ENCODE measurements around the gene NPFFR2. TPM values are rescaled to one million over a fixed set of nuclear protein-coding genes. Genes with fewer than 3 reads are reported as not detected.
"Not testable (repeated sequence)": the region's sequence is repeated elsewhere in the genome, so short reads cannot be mapped to it uniquely, and the experiment has no call there.

Gene NPFFR2
- total RNA-seq, 1 donor from 2014 or later: 0.26 TPM

DNA sequence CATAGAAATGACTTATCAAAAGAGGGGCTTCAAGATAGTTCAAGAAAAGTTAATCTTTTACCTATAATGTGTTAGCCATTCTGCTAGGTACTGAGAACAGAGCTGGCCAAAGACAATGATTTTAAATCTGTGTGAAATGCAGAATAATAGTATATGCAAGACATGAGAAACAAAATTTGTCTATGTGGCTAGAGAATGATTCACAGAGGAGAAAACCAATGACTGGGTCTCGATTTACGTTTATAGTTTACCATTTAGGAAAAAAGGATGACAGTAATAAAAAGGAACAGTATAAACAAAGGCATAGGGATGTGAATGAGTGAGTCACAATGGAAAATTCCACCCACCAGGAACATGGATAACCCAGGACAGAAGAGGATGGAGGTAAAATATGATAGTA, 31.9 kb downstream of the NPFFR2 start:
- FAIRE-seq: no peak
- Histone ChIP-seq H3K36me3 (ENCODE audit: control insufficient read depth, insufficient read depth, low read length) (no peaks in the 10 kb centered on the region), H3K27me3 (ENCODE audit: control insufficient read depth, insufficient read depth, low read length) (no peaks in the 10 kb centered on the region), H3K4me3 (ENCODE audit: low read depth, low read length) (no peak overlapping the region)
- DNase-seq (ENCODE audit: low read depth): no peak
- TF ChIP-seq, protein P1, sequence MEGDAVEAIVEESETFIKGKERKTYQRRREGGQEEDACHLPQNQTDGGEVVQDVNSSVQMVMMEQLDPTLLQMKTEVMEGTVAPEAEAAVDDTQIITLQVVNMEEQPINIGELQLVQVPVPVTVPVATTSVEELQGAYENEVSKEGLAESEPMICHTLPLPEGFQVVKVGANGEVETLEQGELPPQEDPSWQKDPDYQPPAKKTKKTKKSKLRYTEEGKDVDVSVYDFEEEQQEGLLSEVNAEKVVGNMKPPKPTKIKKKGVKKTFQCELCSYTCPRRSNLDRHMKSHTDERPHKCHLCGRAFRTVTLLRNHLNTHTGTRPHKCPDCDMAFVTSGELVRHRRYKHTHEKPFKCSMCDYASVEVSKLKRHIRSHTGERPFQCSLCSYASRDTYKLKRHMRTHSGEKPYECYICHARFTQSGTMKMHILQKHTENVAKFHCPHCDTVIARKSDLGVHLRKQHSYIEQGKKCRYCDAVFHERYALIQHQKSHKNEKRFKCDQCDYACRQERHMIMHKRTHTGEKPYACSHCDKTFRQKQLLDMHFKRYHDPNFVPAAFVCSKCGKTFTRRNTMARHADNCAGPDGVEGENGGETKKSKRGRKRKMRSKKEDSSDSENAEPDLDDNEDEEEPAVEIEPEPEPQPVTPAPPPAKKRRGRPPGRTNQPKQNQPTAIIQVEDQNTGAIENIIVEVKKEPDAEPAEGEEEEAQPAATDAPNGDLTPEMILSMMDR (IDR thresholded peaks at IDR 0.05; ENCODE audit: insufficient read depth, low read length, severe bottlenecking): no peak

DNA sequence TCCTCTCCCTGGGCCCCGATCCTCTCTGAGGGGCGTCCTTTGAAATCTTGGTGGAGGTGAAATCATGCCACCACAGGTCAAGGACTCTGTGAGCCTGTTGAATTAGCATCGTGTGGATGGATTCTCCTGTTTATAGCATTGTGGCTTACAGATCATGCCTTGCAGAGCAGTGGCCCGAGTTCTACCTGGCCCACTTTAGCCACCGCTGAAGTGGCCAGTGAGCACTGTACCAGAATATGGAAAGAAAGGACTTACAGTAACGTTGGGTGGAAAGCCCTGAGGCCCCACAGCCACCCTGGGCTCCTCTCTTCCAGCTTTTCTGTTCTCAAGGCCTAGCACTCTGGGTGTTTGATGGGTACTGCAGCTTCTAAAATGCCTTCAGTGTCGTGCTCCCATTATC, 35.3 kb downstream of the NPFFR2 start:
- no peaks in the 10 kb centered on the region for H3K27me3 ChIP-seq (ENCODE audit: control insufficient read depth, insufficient read depth, low read length)
- FAIRE-seq (no peak), DNase-seq (ENCODE audit: low read depth) (no peak)
- H3K36me3 ChIP-seq (ENCODE audit: control insufficient read depth, insufficient read depth, low read length): no peaks in the 10 kb centered on the region
- TF ChIP-seq, protein P1 (IDR thresholded peaks at IDR 0.05; ENCODE audit: insufficient read depth, low read length, severe bottlenecking): no peak
- H3K4me3 ChIP-seq (ENCODE audit: low read depth, low read length): no peak overlapping the region

DNA sequence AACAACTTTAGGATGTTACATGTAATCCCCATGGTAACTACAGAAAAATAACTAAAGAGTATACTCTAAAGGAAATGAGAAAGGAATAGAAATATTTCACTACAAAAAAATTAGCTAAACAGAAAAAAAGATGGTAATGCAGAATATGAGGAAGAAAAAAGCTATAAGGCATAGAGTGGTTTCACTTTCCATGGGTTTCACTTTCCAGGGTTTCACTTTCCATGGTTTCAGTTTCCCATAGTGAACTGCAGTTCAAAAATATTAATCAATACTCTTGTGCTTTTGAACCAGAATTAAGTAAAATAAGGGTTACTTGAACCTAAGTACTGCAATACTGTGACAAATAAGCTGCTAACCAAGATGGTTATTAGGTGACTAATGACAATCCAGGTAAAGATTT, 42.0 kb downstream of the NPFFR2 start:
- peak; percentile 35 for DNase-seq (ENCODE audit: low read depth)
- Histone ChIP-seq H3K36me3 (ENCODE audit: control insufficient read depth, insufficient read depth, low read length) (no peaks in the 10 kb centered on the region), H3K27me3 (ENCODE audit: control insufficient read depth, insufficient read depth, low read length) (no peaks in the 10 kb centered on the region), H3K4me3 (ENCODE audit: low read depth, low read length) (no peak overlapping the region)
- FAIRE-seq: no peak
- TF ChIP-seq, protein P1 (IDR thresholded peaks at IDR 0.05; ENCODE audit: insufficient read depth, low read length, severe bottlenecking): no peak

DNA sequence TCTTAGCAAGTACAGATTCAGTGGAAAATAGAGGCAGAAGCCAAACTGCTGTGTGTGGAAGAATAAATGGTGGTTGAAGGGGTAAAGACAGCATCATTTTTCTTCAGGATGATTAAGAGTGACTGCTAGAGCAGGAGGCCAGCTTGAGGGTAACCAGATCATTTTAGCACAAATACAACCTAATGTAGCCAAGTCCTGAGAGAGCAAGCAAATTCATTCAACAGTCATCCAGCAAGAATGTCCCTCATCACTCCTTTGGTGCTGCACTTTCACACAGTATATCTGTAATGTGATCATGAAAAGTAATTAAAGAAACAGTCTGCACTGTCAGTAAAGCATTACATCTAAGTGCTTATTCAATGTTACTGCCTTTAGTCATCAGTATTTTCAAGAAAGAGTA, 44.8 kb downstream of the NPFFR2 start:
- TF ChIP-seq, protein P1 (IDR thresholded peaks at IDR 0.05; ENCODE audit: insufficient read depth, low read length, severe bottlenecking): no peak
- FAIRE-seq (no peak), DNase-seq (ENCODE audit: low read depth) (peak; percentile 71)
- H3K36me3 ChIP-seq (ENCODE audit: control insufficient read depth, insufficient read depth, low read length): no peaks in the 10 kb centered on the region
- no peaks in the 10 kb centered on the region for H3K27me3 ChIP-seq (ENCODE audit: control insufficient read depth, insufficient read depth, low read length)
- H3K4me3 ChIP-seq (ENCODE audit: low read depth, low read length): no peak overlapping the region

DNA sequence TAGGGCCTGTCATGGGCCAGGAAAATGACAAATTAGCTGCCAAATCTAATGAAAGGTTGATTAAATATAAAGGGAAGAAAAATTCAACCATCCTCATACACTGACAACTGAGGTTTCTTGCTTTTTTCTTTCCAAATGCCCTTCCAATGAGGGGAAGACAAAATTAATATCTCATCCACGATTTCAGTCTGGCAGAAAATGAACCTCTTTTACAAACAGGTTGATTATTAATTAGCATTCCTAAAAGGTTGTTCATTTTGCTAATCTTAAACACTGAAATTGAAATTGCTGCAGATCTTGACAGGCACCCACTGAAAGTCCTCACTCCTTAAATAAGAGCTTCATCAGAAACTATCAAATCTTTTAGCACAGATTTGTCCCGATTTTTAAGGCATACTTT, 45.5 kb downstream of the NPFFR2 start:
- TF ChIP-seq, protein P1 (IDR thresholded peaks at IDR 0.05; ENCODE audit: insufficient read depth, low read length, severe bottlenecking): no peak
- DNase-seq (ENCODE audit: low read depth) (no peak), FAIRE-seq (no peak)
- Histone ChIP-seq H3K27me3 (ENCODE audit: control insufficient read depth, insufficient read depth, low read length) (no peaks in the 10 kb centered on the region), H3K4me3 (ENCODE audit: low read depth, low read length) (no peak overlapping the region), H3K36me3 (ENCODE audit: control insufficient read depth, insufficient read depth, low read length) (no peaks in the 10 kb centered on the region)

DNA sequence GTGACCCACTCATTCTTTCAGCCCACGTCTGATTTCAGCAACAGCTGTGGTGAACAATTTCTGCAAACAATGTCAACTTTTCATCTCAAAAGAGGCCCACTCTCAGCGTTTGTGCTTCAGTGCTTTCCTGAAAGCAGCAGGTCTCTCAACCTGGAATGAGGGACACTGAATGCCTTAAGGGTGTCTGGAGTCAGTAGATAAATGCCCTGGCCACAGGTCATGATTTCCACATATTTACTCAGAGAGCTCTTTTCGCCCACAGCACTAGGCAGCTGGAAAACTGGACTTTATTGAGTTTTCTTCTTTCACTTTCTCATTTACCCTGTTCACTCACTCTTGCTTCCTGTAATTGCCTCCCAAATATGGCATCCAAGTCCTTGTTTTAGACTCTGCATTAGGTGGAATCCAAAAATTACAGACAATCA, 52.8 kb downstream of the NPFFR2 start:
- Histone ChIP-seq H3K4me3 (ENCODE audit: low read depth, low read length) (no peak overlapping the region), H3K36me3 (ENCODE audit: control insufficient read depth, insufficient read depth, low read length) (no peaks in the 10 kb centered on the region), H3K27me3 (ENCODE audit: control insufficient read depth, insufficient read depth, low read length) (no peaks in the 10 kb centered on the region)
- TF ChIP-seq, protein P1 (IDR thresholded peaks at IDR 0.05; ENCODE audit: insufficient read depth, low read length, severe bottlenecking): no peak
- no peak for FAIRE-seq
- no peak for DNase-seq (ENCODE audit: low read depth)

DNA sequence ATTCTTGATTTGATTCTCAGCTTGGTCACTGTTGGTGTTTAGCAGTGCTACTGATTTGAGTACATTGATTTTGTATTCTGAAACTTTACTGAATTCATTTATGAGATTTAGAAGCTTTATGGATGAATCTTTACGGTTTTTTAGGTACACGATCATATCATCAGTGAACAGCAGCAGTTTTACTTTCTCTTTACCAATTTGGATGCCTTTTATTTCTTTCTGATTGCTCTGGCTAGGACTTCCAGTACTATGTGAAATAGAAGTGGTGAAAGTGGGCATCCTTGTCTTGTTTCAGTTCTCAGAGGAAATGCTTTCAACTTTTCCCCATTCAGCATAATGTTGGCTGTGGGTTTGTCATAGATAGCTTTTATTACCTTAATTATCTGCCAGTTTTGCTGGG, 58.8 kb downstream of the NPFFR2 start:
- H3K27me3 ChIP-seq (ENCODE audit: control insufficient read depth, insufficient read depth, low read length); DNase-seq (ENCODE audit: low read depth); FAIRE-seq; H3K4me3 ChIP-seq (ENCODE audit: low read depth, low read length); H3K36me3 ChIP-seq (ENCODE audit: control insufficient read depth, insufficient read depth, low read length): not testable (repeated sequence)

Data from bronchial epithelial cell (primary cell).